SK-N-SH treated with all-trans-retinoic acid at 6 μM for 48 hours (cell line): ENCODE results near the gene MSH6.

Experiments
- ATAC-seq: fragments of 200-7000 bp; cut with Tn5 transposase; 3 replicates; pipeline ENCODE4 v1.9.1; 2020; ENCODE audit warnings: mild to moderate bottlenecking, moderate library complexity
- BACH2 ChIP-seq: fragments of 250-450 bp; sonication (Bioruptor Pico); IDR thresholded peaks from 2 replicates; pipeline ENCODE4 v1.9.0; 2021; ENCODE audit warnings: mild to moderate bottlenecking, borderline replicate concordance
- CREB5 ChIP-seq: fragments of 250-450 bp; sonication (Bioruptor Pico); IDR thresholded peaks from 2 replicates; pipeline ENCODE4 v1.5.1; 2020; ENCODE audit warnings: low read depth, mild to moderate bottlenecking, moderate library complexity
- CSDC2 ChIP-seq: fragments of 250-450 bp; sonication (Bioruptor Pico); IDR thresholded peaks from 2 replicates; pipeline ENCODE4 v1.5.0; 2020; ENCODE audit warnings: mild to moderate bottlenecking, moderate library complexity
- CSRNP3 ChIP-seq: fragments of 250-450 bp; sonication (Bioruptor Pico); IDR thresholded peaks from 2 replicates; pipeline ENCODE4 v1.5.1; 2021; ENCODE audit warnings: mild to moderate bottlenecking, moderate library complexity
- ESRRG ChIP-seq: fragments of 250-450 bp; sonication (Bioruptor Pico); IDR thresholded peaks from 2 replicates; pipeline ENCODE4 v1.6.1; 2021; ENCODE audit warnings: mild to moderate bottlenecking
- GLIS3 ChIP-seq: fragments of 250-450 bp; sonication (Bioruptor Pico); IDR thresholded peaks from 2 replicates; pipeline ENCODE4 v1.5.0; 2020; ENCODE audit warnings: mild to moderate bottlenecking, moderate library complexity
- ISL1 ChIP-seq: fragments of 250-450 bp; sonication (Bioruptor Pico); IDR thresholded peaks from 2 replicates; pipeline ENCODE4 v2.1.2; 2022; ENCODE audit warnings: mild to moderate bottlenecking, moderate library complexity
- OSR1 ChIP-seq: fragments of 250-450 bp; sonication (Bioruptor Pico); IDR thresholded peaks from 2 replicates; pipeline ENCODE4 v1.8.0; 2022; ENCODE audit warnings: moderate library complexity, mild to moderate bottlenecking, inconsistent platforms
- POU6F1 ChIP-seq: fragments of 250-450 bp; sonication (Bioruptor Pico); IDR thresholded peaks from 2 replicates; pipeline ENCODE4 v1.8.0; 2021; ENCODE audit warnings: low read depth, mild to moderate bottlenecking, moderate library complexity, borderline replicate concordance
- RARB ChIP-seq: fragments of 250-450 bp; sonication (Bioruptor Pico); IDR thresholded peaks from 2 replicates; pipeline ENCODE4 v1.8.0; 2021; ENCODE audit warnings: mild to moderate bottlenecking, moderate library complexity
- SNAI2 ChIP-seq: fragments of 250-450 bp; sonication (Bioruptor Pico); IDR thresholded peaks from 2 replicates; pipeline ENCODE4 v1.5.0; 2020; ENCODE audit warnings: mild to moderate bottlenecking, moderate library complexity
- TCF4 ChIP-seq: fragments of 250-450 bp; sonication (Bioruptor Pico); IDR thresholded peaks from 2 replicates; pipeline ENCODE4 v1.8.0; 2021; ENCODE audit warnings: mild to moderate bottlenecking, moderate library complexity, borderline replicate concordance
- TOX ChIP-seq: fragments of 250-450 bp; sonication (Bioruptor Pico); IDR thresholded peaks from 2 replicates; pipeline ENCODE4 v1.8.0; 2021; ENCODE audit warnings: mild to moderate bottlenecking, moderate library complexity, borderline replicate concordance
- TSHZ2 ChIP-seq: fragments of 250-450 bp; sonication (Bioruptor Pico); IDR thresholded peaks from 2 replicates; pipeline ENCODE4 v1.5.0; 2020; ENCODE audit warnings: mild to moderate bottlenecking, moderate library complexity
- ZC3H10 ChIP-seq: fragments of 250-450 bp; sonication (Bioruptor Pico); IDR thresholded peaks from 2 replicates; pipeline ENCODE4 v1.5.1; 2021; ENCODE audit warnings: mild to moderate bottlenecking, moderate library complexity
- ZFP3 ChIP-seq: fragments of 250-450 bp; sonication (Bioruptor Pico); IDR thresholded peaks from 2 replicates; pipeline ENCODE4 v1.5.0; 2020; ENCODE audit warnings: mild to moderate bottlenecking, moderate library complexity
- ZNF565 ChIP-seq: fragments of 450-650 bp; formaldehyde crosslinking; conservative IDR thresholded peaks from 2 replicates; pipeline ENCODE4 v1.5.0; 2020; ENCODE audit warnings: low read depth, mild to moderate bottlenecking, moderate library complexity
- ZNF70 ChIP-seq: fragments of 450-650 bp; formaldehyde crosslinking; IDR thresholded peaks from 2 replicates; pipeline ENCODE4 v1.5.0; 2020; ENCODE audit warnings: mild to moderate bottlenecking, moderate library complexity
- ZNF8 ChIP-seq: fragments of 450-650 bp; formaldehyde crosslinking; IDR thresholded peaks from 2 replicates; pipeline ENCODE4 v1.5.0; 2020; ENCODE audit warnings: mild to moderate bottlenecking, moderate library complexity
- TF ChIP-seq, protein P1 (sequence below): fragments of 250-450 bp; sonication (Bioruptor Pico); IDR thresholded peaks from 2 replicates; pipeline ENCODE4 v1.8.0; 2020; ENCODE audit warnings: mild to moderate bottlenecking, moderate library complexity, borderline replicate concordance

MSH6 gene

DNA sequence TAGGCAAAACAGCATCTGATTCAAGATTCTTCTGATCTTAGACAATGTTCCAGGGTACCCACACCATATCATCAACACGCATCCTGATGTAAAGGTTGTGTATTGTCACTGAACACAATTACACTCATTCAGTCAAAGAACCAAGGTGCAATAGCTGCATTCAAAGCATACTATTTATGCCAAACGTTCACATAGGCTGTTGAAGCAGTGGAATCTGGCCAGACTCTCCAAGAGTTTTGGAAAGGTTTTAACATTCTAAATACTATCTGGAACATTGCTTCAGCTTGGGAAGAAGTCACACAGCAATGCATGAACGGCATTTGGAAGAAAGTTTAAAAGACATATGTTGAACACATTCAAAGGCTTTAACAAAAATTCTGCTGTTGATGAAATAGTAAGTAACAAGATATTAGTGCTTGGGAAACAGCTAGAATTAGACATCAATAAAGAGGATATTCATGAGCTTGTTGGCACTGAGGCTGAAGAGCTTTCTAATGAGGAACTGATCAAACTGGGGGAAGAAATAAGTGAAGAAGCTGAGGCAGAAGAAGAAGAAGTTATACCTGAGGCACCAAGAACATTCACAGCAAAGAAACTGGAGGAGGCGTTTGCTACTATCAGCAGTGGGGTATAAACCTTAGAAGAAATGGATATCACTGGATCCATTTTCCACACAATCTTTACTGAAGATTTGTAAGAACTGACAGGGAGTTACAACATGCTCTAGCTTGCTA, 47.6 kb upstream of the MSH6 start:
- TF ChIP-seq SNAI2 (CRISPR knock-in tag) (no peak), TSHZ2 (CRISPR knock-in tag) (no peak), CSRNP3 (CRISPR knock-in tag) (no peak), ZFP3 (CRISPR knock-in tag) (no peak)
- no peak for ATAC-seq

GRCh38 chr2:47735912-47736311, 47.0 kb upstream of the MSH6 start:
- TF ChIP-seq ZC3H10 (CRISPR knock-in tag) (no peak), CSRNP3 (CRISPR knock-in tag) (no peak), OSR1 (no peak), ZNF70 (CRISPR knock-in tag) (no peak), TCF4 (CRISPR knock-in tag) (no peak), CSDC2 (CRISPR knock-in tag) (no peak), TOX (CRISPR knock-in tag) (no peak), CREB5 (no peak), POU6F1 (CRISPR knock-in tag) (no peak), ESRRG (CRISPR knock-in tag) (no peak), BACH2 (no peak), SNAI2 (CRISPR knock-in tag) (no peak), ZFP3 (CRISPR knock-in tag) (no peak), ZNF565 (CRISPR knock-in tag) (no peak), GLIS3 (CRISPR knock-in tag) (no peak)
- TF ChIP-seq, protein P1, sequence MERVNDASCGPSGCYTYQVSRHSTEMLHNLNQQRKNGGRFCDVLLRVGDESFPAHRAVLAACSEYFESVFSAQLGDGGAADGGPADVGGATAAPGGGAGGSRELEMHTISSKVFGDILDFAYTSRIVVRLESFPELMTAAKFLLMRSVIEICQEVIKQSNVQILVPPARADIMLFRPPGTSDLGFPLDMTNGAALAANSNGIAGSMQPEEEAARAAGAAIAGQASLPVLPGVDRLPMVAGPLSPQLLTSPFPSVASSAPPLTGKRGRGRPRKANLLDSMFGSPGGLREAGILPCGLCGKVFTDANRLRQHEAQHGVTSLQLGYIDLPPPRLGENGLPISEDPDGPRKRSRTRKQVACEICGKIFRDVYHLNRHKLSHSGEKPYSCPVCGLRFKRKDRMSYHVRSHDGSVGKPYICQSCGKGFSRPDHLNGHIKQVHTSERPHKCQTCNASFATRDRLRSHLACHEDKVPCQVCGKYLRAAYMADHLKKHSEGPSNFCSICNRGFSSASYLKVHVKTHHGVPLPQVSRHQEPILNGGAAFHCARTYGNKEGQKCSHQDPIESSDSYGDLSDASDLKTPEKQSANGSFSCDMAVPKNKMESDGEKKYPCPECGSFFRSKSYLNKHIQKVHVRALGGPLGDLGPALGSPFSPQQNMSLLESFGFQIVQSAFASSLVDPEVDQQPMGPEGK (CRISPR knock-in tag), result no peak
- no peak for ATAC-seq

DNA sequence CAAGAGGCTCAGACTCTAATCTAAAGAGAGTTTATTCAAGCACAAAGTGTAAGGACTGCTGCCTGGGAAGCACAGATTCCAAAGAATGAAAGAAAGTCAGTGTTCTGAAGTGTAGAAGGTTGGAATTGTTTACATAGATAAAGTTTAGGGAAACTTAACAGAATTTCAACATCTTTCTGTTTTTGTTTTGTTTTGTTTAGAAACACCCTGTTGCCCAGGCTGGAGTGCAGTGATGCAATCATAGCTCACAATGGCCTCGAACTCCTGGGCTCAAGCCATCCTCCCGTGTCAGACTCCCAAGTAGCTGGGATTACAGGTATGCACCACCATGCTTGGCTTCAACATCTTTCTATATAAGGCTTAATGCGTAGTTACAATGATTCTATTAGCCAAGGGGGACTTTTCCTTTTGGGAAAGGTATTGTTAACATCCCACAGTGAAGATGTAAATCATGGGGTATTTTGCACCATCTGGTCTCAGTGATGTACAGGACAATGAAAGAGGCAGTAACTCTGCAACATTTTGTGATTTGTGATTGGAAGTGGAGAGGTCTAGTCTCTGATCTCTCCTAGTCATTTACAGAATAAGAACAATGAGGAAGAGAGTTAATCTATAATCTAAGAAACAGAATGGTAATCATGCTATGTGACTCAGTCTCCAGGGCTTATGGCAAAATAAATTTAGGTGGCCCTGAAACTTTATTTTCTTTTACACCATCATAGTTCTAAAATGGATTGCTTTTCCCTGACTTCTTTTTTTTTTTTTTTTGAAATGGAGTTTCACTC, 45.6 kb upstream of the MSH6 start:
- ATAC-seq, result no peak
- TF ChIP-seq ZNF70 (CRISPR knock-in tag), result no peak
- TF ChIP-seq ZC3H10 (CRISPR knock-in tag), result no peak
- TF ChIP-seq ZNF8, result no peak
- TF ChIP-seq ISL1 (CRISPR knock-in tag), result no peak
- TF ChIP-seq CSRNP3 (CRISPR knock-in tag), result no peak
- no peak for TF ChIP-seq TCF4 (CRISPR knock-in tag)
- no peak for TF ChIP-seq RARB (CRISPR knock-in tag)
- TF ChIP-seq SNAI2 (CRISPR knock-in tag), result no peak
